ENCODE results near the gene UBL4A.

- TF ChIP-seq, protein P1, sequence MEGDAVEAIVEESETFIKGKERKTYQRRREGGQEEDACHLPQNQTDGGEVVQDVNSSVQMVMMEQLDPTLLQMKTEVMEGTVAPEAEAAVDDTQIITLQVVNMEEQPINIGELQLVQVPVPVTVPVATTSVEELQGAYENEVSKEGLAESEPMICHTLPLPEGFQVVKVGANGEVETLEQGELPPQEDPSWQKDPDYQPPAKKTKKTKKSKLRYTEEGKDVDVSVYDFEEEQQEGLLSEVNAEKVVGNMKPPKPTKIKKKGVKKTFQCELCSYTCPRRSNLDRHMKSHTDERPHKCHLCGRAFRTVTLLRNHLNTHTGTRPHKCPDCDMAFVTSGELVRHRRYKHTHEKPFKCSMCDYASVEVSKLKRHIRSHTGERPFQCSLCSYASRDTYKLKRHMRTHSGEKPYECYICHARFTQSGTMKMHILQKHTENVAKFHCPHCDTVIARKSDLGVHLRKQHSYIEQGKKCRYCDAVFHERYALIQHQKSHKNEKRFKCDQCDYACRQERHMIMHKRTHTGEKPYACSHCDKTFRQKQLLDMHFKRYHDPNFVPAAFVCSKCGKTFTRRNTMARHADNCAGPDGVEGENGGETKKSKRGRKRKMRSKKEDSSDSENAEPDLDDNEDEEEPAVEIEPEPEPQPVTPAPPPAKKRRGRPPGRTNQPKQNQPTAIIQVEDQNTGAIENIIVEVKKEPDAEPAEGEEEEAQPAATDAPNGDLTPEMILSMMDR (IDR thresholded peaks at IDR 0.05): no peak
- TF ChIP-seq POLR2A (IDR thresholded peaks at IDR 0.05): no peak
Measured at GRCh38 chrX:154443479-154443910, 42.9 kb downstream of the UBL4A start.

Data from right lobe of liver (tissue), 4 donors.